OCI-M2 (cell line): ENCODE results near the gene CSKMT.
"Not testable (repeated sequence)": the region's sequence is repeated elsewhere in the genome, so short reads cannot be mapped to it uniquely, and the experiment has no call there.

Experiments used
- DNase-seq: peaks from one replicate; lab custom pipeline; 2025; ENCODE audit not compliant: unreplicated experiment; lab: John Stamatoyannopoulos, UW

Gene CSKMT

GRCh38 chr11:62665075-62665598, at the start of gene CSKMT, which contains the start of gene C11orf98:
CSKMT (plus strand) TSS chr11:62665312; CDS start chr11:62665880, 568 bp downstream.
C11orf98 (minus strand) TSS chr11:62665210; CDS start chr11:62665169, 41 bp downstream.
- DNase-seq: peak; percentile 79

- no peak for DNase-seq
These were observed 49.6 kb upstream of the CSKMT start for GRCh38 chr11:62615521-62615920.

- not testable (repeated sequence) for DNase-seq
These were observed 48.2 kb upstream of the CSKMT start for GRCh38 chr11:62616957-62617356.

GRCh38 chr11:62621027-62621566, 44.0 kb upstream of the CSKMT start:
- no peak for DNase-seq

GRCh38 chr11:62621567-62622470, 43.3 kb upstream of the CSKMT start, which contains the start of gene B3GAT3:
B3GAT3 (minus strand) TSS chr11:62621986; CDS start chr11:62621947, 39 bp downstream.
- peak; percentile 87 for DNase-seq

- no peak for DNase-seq
These were observed 42.5 kb upstream of the CSKMT start for GRCh38 chr11:62622476-62623089.

GRCh38 chr11:62627713-62628112, 37.4 kb upstream of the CSKMT start:
- DNase-seq: no peak

GRCh38 chr11:62632492-62632891, 32.6 kb upstream of the CSKMT start:
- DNase-seq: no peak

- DNase-seq: no peak
These were observed 20.9 kb upstream of the CSKMT start for GRCh38 chr11:62644220-62644619.

GRCh38 chr11:62645671-62645945, 19.5 kb upstream of the CSKMT start:
- DNase-seq: no peak

- peak; percentile 84 for DNase-seq
These were observed 18.9 kb upstream of the CSKMT start, which contains the start of gene GANAB for GRCh38 chr11:62645946-62646824. GANAB (minus strand) TSS chr11:62646613; CDS start chr11:62646599, 14 bp downstream.

- no peak for DNase-seq
These were observed 18.1 kb upstream of the CSKMT start for GRCh38 chr11:62646825-62647608.

- DNase-seq: no peak
These were observed 17.5 kb upstream of the CSKMT start for GRCh38 chr11:62647609-62648005.

- DNase-seq: no peak
These were observed 16.7 kb upstream of the CSKMT start for GRCh38 chr11:62648185-62648966.

- no peak for DNase-seq
These were observed 16.1 kb upstream of the CSKMT start for GRCh38 chr11:62648967-62649364.

GRCh38 chr11:62649486-62649885, 15.6 kb upstream of the CSKMT start:
- no peak for DNase-seq

GRCh38 chr11:62650283-62650682, 14.8 kb upstream of the CSKMT start:
- not testable (repeated sequence) for DNase-seq

- no peak for DNase-seq
These were observed 12.7 kb upstream of the CSKMT start for GRCh38 chr11:62652161-62653006.
